K562 (cell line): Measurements from ENCODE around the gene MYO1E.

Experiments used
- CCAR2 ChIP-seq: fragments of 200-400 bp; formaldehyde crosslinking; IDR thresholded peaks from 2 replicates; pipeline ENCODE4 v1.6.1; 2017; ENCODE audit warnings: mild to moderate bottlenecking, low read depth, low read length
- CTCF ChIP-seq, 3 experiments: IDR thresholded peaks in 2 of 3; conservative IDR thresholded peaks in 1 of 3; 2 replicates each; pipeline ENCODE4 v1.5.1; 2011 to 2012; ENCODE audit warnings: low read length in 3 of 3, mild to moderate bottlenecking in 3 of 3, control low read depth in 2 of 3, improper control_type of control experiment in 1 of 3, inconsistent platforms in 1 of 3, low read depth in 1 of 3, mixed read lengths in 1 of 3, moderate library complexity in 1 of 3; ENCODE audit not compliant: insufficient read depth in 2 of 3
- KDM1A ChIP-seq, 2 experiments: fragments of 450-650 bp; IDR thresholded peaks; 2 replicates each; pipeline ENCODE4 v1.6.1; 2016; ENCODE audit warnings: mild to moderate bottlenecking in 2 of 2
- MAFK ChIP-seq: IDR thresholded peaks from 2 replicates; pipeline ENCODE4 v1.6.1; 2011; ENCODE audit warnings: low read length, improper control_type of control experiment
- MNT ChIP-seq, 2 experiments: fragments of 450-650 bp; conservative IDR thresholded peaks; 2 replicates each; pipeline ENCODE4 v1.6.1; 2017; ENCODE audit warnings: mild to moderate bottlenecking in 2 of 2, moderate library complexity in 2 of 2
- MYNN ChIP-seq, 2 experiments: sonication (generic); formaldehyde crosslinking in 1 of 2; IDR thresholded peaks; 2 replicates each; pipeline versions ENCODE4 v1.5.0 to v1.6.1; 2016 to 2020; ENCODE audit warnings: antibody characterized with exemption in 1 of 2, missing genetic modification reagents in 1 of 2
- OTX1 ChIP-seq: fragments of 450-650 bp; formaldehyde crosslinking; IDR thresholded peaks from 2 replicates; pipeline ENCODE4 v1.4.0; 2022; ENCODE audit warnings: mild to moderate bottlenecking
- POLR2A ChIP-seq: fragments of 450-650 bp; conservative IDR thresholded peaks from 2 replicates; pipeline ENCODE4 v1.6.1; 2016
- POLR2AphosphoS5 ChIP-seq: IDR thresholded peaks from 2 replicates; pipeline ENCODE4 v1.6.1; 2011; ENCODE audit warnings: mild to moderate bottlenecking, low read depth, low read length, moderate library complexity; ENCODE audit not compliant: control insufficient read depth, insufficient read depth
- U2AF2 ChIP-seq: fragments of 200-400 bp; formaldehyde crosslinking; optimal IDR thresholded peaks from 2 replicates; pipeline ENCODE3; 2017; ENCODE audit warnings: low read depth, mild to moderate bottlenecking, low read length
- UBTF ChIP-seq, 2 experiments: IDR thresholded peaks; 2 replicates each; pipeline ENCODE4 v1.6.1; 2012; ENCODE audit warnings: improper control_type of control experiment in 2 of 2, low read depth in 2 of 2, low read length in 2 of 2, borderline replicate concordance in 1 of 2
- ZNF318 ChIP-seq, 2 experiments: fragments of 450-650 bp; IDR thresholded peaks; 2 replicates each; pipeline ENCODE4 v1.6.1; 2016; ENCODE audit warnings: mild to moderate bottlenecking in 2 of 2, borderline replicate concordance in 1 of 2, low read depth in 1 of 2, moderate library complexity in 1 of 2

- TF ChIP-seq POLR2A = no peak
- TF ChIP-seq MNT (conservative IDR thresholded peaks at IDR 0.05) = no peak
- TF ChIP-seq U2AF2 = no peak
- no peak for TF ChIP-seq OTX1 (CRISPR knock-in tag)
- TF ChIP-seq MYNN (IDR thresholded peaks at IDR 0.05) = no peak
- no peak for TF ChIP-seq MYNN (CRISPR knock-in tag; IDR thresholded peaks at IDR 0.05)
- no peak for TF ChIP-seq MAFK
- no peak for TF ChIP-seq KDM1A (IDR thresholded peaks at IDR 0.05)
- TF ChIP-seq POLR2AphosphoS5 = no peak
- TF ChIP-seq CCAR2 = no peak
- TF ChIP-seq CTCF (IDR thresholded peaks at IDR 0.05 in 2 of 3, conservative IDR thresholded peaks at IDR 0.05 in 1 of 3; ENCODE audit: insufficient read depth in 2 of 3, low read depth in 1 of 3, low read length in 3 of 3) = no peak
- TF ChIP-seq ZNF318 (IDR thresholded peaks at IDR 0.05; ENCODE audit: borderline replicate concordance in 1 of 2, low read depth in 1 of 2) = no peak
- TF ChIP-seq UBTF (IDR thresholded peaks at IDR 0.05; ENCODE audit: borderline replicate concordance in 1 of 2, low read depth in 2 of 2, low read length in 2 of 2) = no peak
These were observed 195.9 kb downstream of the MYO1E start for GRCh38 chr15:59176653-59177316.
